PC-9 (cell line): Measurements from ENCODE around the gene ANK2. TPM values are rescaled to one million over a fixed set of nuclear protein-coding genes. Genes with fewer than 3 reads are reported as not detected.

Experiments used
- BruUV-seq: library from RNA; stranded (reverse); fragments of 400-500 nt; replicated peaks from 2 replicates; lab custom pipeline; 2021; lab: Mats Ljungman, UMichigan
- CTCF ChIA-PET: fragments of 300-600 bp; sonication (Branson Sonifier 250); formaldehyde crosslinking; loops from one replicate; lab custom pipeline; 2022; ENCODE audit warnings: antibody characterized with exemption; lab: Charles Lee
- POLR2A ChIA-PET: fragments of 300-600 bp; sonication (Branson Sonifier 250); formaldehyde crosslinking; loops from one replicate; lab custom pipeline; 2022; ENCODE audit warnings: antibody characterized with exemption; ENCODE audit not compliant: unreplicated experiment; lab: Charles Lee
- DNase-seq, 2 experiments: peaks; one replicate each; pipeline versions ENCODE4 v3.0.0 to v3.0.0-alpha.2; 2015 to 2022; ENCODE audit warnings: mixed read lengths in 1 of 2
- H2AFZ ChIP-seq: fragments of 200-600 bp; sonication (generic); 2 replicates; pipeline ENCODE4 v1.8.1; 2017; ENCODE audit warnings: antibody characterized with exemption
- H3F3A ChIP-seq: fragments of 200-600 bp; sonication (generic); 2 replicates; pipeline ENCODE4 v1.8.1; 2017; ENCODE audit warnings: antibody characterized with exemption, mild to moderate bottlenecking, low read depth; ENCODE audit not compliant: insufficient read depth
- H3K27ac ChIP-seq: fragments of 200-600 bp; sonication (generic); 2 replicates; pipeline ENCODE4 v1.6.1; 2016; ENCODE audit warnings: mixed run types
- H3K27me3 ChIP-seq: fragments of 200-600 bp; sonication (generic); 2 replicates; pipeline ENCODE4 v1.6.1; 2016; ENCODE audit warnings: low read depth, mixed run types; ENCODE audit not compliant: insufficient read depth
- H3K36me3 ChIP-seq: fragments of 200-600 bp; sonication (generic); 2 replicates; pipeline ENCODE4 v1.6.1; 2016; ENCODE audit warnings: low read depth, mixed run types
- H3K4me1 ChIP-seq: fragments of 200-600 bp; sonication (generic); replicated peaks from 2 replicates; pipeline ENCODE4 v1.6.1; 2016; ENCODE audit warnings: mixed run types; ENCODE audit not compliant: insufficient read depth
- H3K4me2 ChIP-seq: fragments of 200-600 bp; sonication (generic); 2 replicates; pipeline ENCODE4 v1.6.1; 2017; ENCODE audit warnings: mixed run types
- H3K4me3 ChIP-seq: fragments of 200-600 bp; sonication (generic); 2 replicates; pipeline ENCODE4 v1.6.1; 2016; ENCODE audit warnings: mixed run types
- H3K79me2 ChIP-seq: fragments of 200-600 bp; sonication (generic); 2 replicates; pipeline ENCODE4 v1.6.1; 2017; ENCODE audit warnings: low read depth, mixed run types
- H3K9me2 ChIP-seq: fragments of 200-600 bp; sonication (generic); 2 replicates; pipeline ENCODE4 v1.8.1; 2017; ENCODE audit warnings: mild to moderate bottlenecking; ENCODE audit not compliant: insufficient read depth
- H3K9me3 ChIP-seq: fragments of 200-600 bp; sonication (generic); 2 replicates; pipeline ENCODE4 v1.8.1; 2016; ENCODE audit warnings: low read depth; ENCODE audit not compliant: insufficient read depth
- H4K20me1 ChIP-seq: fragments of 200-600 bp; sonication (generic); 2 replicates; pipeline ENCODE4 v1.8.1; 2017; ENCODE audit not compliant: insufficient read depth
- CTCF ChIP-seq: fragments of 200-600 bp; sonication (generic); conservative IDR thresholded peaks from 2 replicates; pipeline ENCODE4 v1.6.1; 2017; ENCODE audit warnings: mixed run types, antibody characterized with exemption, mild to moderate bottlenecking, moderate library complexity
- EZH2 ChIP-seq: fragments of 200-600 bp; sonication (generic); IDR thresholded peaks from 2 replicates; pipeline ENCODE4 v1.8.0; 2017; ENCODE audit warnings: antibody characterized with exemption, low read depth
- intact Hi-C: fragments of 100-400 bp; cut with micrococcal nuclease; formaldehyde crosslinking; loops from one replicate; pipeline ENCODE4 v1.10.0; 2022; ENCODE audit not compliant: unreplicated experiment
- total RNA-seq: library from RNA; stranded (reverse); gene quantifications from 2 replicates; pipeline ENCODE4 v1.2.3, GENCODE V29; 2021

Gene ANK2
- total RNA-seq, 1 experiment from 2014 or later = 0.61 TPM

- Histone ChIP-seq H3K4me2 (no peak overlapping the region), H3K79me2 (no peaks in the 10 kb centered on the region), H2AFZ (no peak overlapping the region), H3K4me3 (no peak overlapping the region), H3K9me3 (no peaks in the 10 kb centered on the region), H3K27me3 (no peaks in the 10 kb centered on the region), H3K4me1 (no peaks in the 10 kb centered on the region), H4K20me1 (no peaks in the 10 kb centered on the region), H3K36me3 (no peaks in the 10 kb centered on the region), H3K9me2 (no peaks in the 10 kb centered on the region), H3F3A (no peaks in the 10 kb centered on the region), H3K27ac (no peak overlapping the region)
- TF ChIP-seq CTCF = no peak
- no peak for TF ChIP-seq EZH2
- intact Hi-C loops = no loop called here
- BruUV-seq = no TSS peak
- ChIA-PET CTCF (no interaction called here), POLR2A (interaction anchor here (0.6 kb wide), 1 partner anchor 59 kb away, joined by 6 read pairs; no protein-coding TSS in a partner anchor)
- no peak for DNase-seq
Observed at GRCh38 chr4:113409181-113409580, 359.7 kb downstream of the ANK2 start.

GRCh38 chr4:113410686-113411085 lies 361.2 kb downstream of the ANK2 start:
- no peaks in the 10 kb centered on the region for H3K4me1 ChIP-seq
- POLR2A ChIA-PET = no interaction called here
- H3K9me2 ChIP-seq = no peaks in the 10 kb centered on the region
- no peaks in the 10 kb centered on the region for H3K36me3 ChIP-seq
- TF ChIP-seq EZH2 (no peak), CTCF (no peak)
- H3K9me3 ChIP-seq = no peaks in the 10 kb centered on the region
- no peaks in the 10 kb centered on the region for H3F3A ChIP-seq
- BruUV-seq = no TSS peak
- H3K79me2 ChIP-seq = no peaks in the 10 kb centered on the region
- H3K4me3 ChIP-seq = no peak overlapping the region
- H3K27ac ChIP-seq = no peak overlapping the region
- CTCF ChIA-PET = no interaction called here
- no peak for DNase-seq
- intact Hi-C loops = no loop called here
- H4K20me1 ChIP-seq = no peaks in the 10 kb centered on the region
- H3K27me3 ChIP-seq = no peaks in the 10 kb centered on the region
- H3K4me2 ChIP-seq = no peak overlapping the region
- H2AFZ ChIP-seq = no peak overlapping the region

GRCh38 chr4:113411496-113411938 lies 362.1 kb downstream of the ANK2 start:
- Histone ChIP-seq H3K27me3 (no peaks in the 10 kb centered on the region), H3K36me3 (no peaks in the 10 kb centered on the region), H3K4me1 (no peaks in the 10 kb centered on the region), H3K9me2 (no peaks in the 10 kb centered on the region), H4K20me1 (no peaks in the 10 kb centered on the region), H3K4me3 (no peak overlapping the region), H3K79me2 (no peaks in the 10 kb centered on the region), H3K9me3 (no peaks in the 10 kb centered on the region), H2AFZ (no peak overlapping the region), H3K4me2 (no peak overlapping the region), H3F3A (no peaks in the 10 kb centered on the region), H3K27ac (no peak overlapping the region)
- TF ChIP-seq CTCF = no peak
- TF ChIP-seq EZH2 = no peak
- ChIA-PET CTCF (no interaction called here), POLR2A (no interaction called here)
- no peak for DNase-seq
- intact Hi-C loops = no loop called here
- BruUV-seq = no TSS peak
